Right lobe of liver (tissue), 4 donors: ENCODE results near the gene ANTXR1.

Source experiments
- POLR2A ChIP-seq: fragments of 450-650 bp; IDR thresholded peaks from one replicate; pipeline ENCODE4 v1.6.1; 2017; ENCODE audit warnings: antibody characterized with exemption, mild to moderate bottlenecking
- TF ChIP-seq, protein P1 (sequence below), 4 donors: fragments of 200-600 bp in 3 of 4; fragments of 450-650 bp in 1 of 4; IDR thresholded peaks; one replicate each; pipeline versions ENCODE4 v1.5.1 to v1.8.0; 2016 to 2022; ENCODE audit warnings: antibody characterized with exemption in 4 of 4, mild to moderate bottlenecking in 2 of 4
- donor health status: DM: no; HTN: no; CAD: no.
- donor health status: DM: no; HTN: no; CAD: no.
- donor health status: DM: no; HTN: yes; CAD: no.

DNA sequence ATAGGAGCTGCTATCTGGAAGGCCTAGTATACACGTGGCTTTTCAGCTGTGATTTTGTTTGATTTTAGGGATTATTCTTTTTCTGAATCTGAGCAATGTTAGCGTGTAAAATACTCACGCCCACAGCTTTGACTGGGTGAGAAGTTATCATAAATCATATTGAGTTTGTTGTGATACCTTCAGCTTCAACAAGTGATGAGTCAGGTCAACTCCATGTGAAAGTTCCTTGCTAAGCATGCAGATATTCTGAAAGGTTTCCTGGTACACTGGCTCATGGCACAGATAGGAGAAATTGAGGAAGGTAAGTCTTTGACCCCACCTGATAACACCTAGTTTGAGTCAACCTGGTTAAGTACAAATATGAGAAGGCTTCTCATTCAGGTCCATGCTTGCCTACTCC, 38.7 kb upstream of the ANTXR1 start, which contains the start of gene GKN1:
- TF ChIP-seq, protein P1, sequence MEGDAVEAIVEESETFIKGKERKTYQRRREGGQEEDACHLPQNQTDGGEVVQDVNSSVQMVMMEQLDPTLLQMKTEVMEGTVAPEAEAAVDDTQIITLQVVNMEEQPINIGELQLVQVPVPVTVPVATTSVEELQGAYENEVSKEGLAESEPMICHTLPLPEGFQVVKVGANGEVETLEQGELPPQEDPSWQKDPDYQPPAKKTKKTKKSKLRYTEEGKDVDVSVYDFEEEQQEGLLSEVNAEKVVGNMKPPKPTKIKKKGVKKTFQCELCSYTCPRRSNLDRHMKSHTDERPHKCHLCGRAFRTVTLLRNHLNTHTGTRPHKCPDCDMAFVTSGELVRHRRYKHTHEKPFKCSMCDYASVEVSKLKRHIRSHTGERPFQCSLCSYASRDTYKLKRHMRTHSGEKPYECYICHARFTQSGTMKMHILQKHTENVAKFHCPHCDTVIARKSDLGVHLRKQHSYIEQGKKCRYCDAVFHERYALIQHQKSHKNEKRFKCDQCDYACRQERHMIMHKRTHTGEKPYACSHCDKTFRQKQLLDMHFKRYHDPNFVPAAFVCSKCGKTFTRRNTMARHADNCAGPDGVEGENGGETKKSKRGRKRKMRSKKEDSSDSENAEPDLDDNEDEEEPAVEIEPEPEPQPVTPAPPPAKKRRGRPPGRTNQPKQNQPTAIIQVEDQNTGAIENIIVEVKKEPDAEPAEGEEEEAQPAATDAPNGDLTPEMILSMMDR (IDR thresholded peaks at IDR 0.05) = no peak
- TF ChIP-seq POLR2A = no peak
